ENCODE results near the gene VMAC. TPM values are rescaled to one million over a fixed set of nuclear protein-coding genes. Genes with fewer than 3 reads are reported as not detected.

The VMAC gene
- total and polyA plus RNA-seq, 2 of the 13 experiments (the other 11 are each of a cell fraction or from before 2014, with no cell fraction given), result 2.4 TPM

- TF ChIP-seq ZNF431 (CRISPR knock-in tag; IDR thresholded peaks at IDR 0.05; ENCODE audit: borderline replicate concordance, low read depth) (0 out of 2 replicates have a peak, but pooled peaks have one; percentile 8), POLR2AphosphoS5 (IDR thresholded peaks at IDR 0.05; ENCODE audit: low read depth, low read length) (0 out of 2 replicates have a peak, but pooled peaks have one; percentile 6), ZNF33A (CRISPR knock-in tag; IDR thresholded peaks at IDR 0.05; ENCODE audit: borderline replicate concordance) (no peak), ZMYM2 (CRISPR knock-in tag; IDR thresholded peaks at IDR 0.05) (0 out of 2 replicates have a peak, but pooled peaks have one; percentile 55), FOXC1 (CRISPR knock-in tag; IDR thresholded peaks at IDR 0.05; ENCODE audit: borderline replicate concordance) (0 out of 2 replicates have a peak, but pooled peaks have one; percentile 1), ZNF891 (CRISPR knock-in tag; IDR thresholded peaks at IDR 0.05) (no peak), CHD4 (IDR thresholded peaks at IDR 0.05; ENCODE audit: borderline replicate concordance, low read length) (no peak), ZNF569 (CRISPR knock-in tag; IDR thresholded peaks at IDR 0.05; ENCODE audit: borderline replicate concordance) (no peak), NFE2 (CRISPR knock-in tag; IDR thresholded peaks at IDR 0.05) (no peak), KDM2A (CRISPR knock-in tag; IDR thresholded peaks at IDR 0.05; ENCODE audit: borderline replicate concordance, low read depth) (0 out of 2 replicates have a peak, but pooled peaks have one; percentile 10), ZNF503 (CRISPR knock-in tag; IDR thresholded peaks at IDR 0.05) (no peak), BCLAF1 (IDR thresholded peaks at IDR 0.05) (no peak), SNRNP70 (IDR thresholded peaks at IDR 0.05; ENCODE audit: low read depth, low read length) (no peak), KLF16 (CRISPR knock-in tag; IDR thresholded peaks at IDR 0.05) (peak in 1 of 2 experiments; percentile 7; a peak in 1 of 4 replicates), RORA (CRISPR knock-in tag; IDR thresholded peaks at IDR 0.05) (no peak)
Measured at GRCh38 chr19:5892772-5893275, 11.8 kb upstream of the VMAC start (continued).
